Measurements from ENCODE around the gene ZNF730.
"Not testable (repeated sequence)": the region's sequence is repeated elsewhere in the genome, so short reads cannot be mapped to it uniquely, and the experiment has no call there.

Gene ZNF730

GRCh38 chr19:23116802-23117571 is at the start of gene ZNF730:
TSS of gene ZNF730 (plus strand) at chr19:23117025. CDS start at chr19:23117174, 149 bp downstream.
- DNase-seq (ENCODE audit: low spot score), result peak; percentile 62

- DNase-seq (ENCODE audit: low spot score), result no peak
Observed at GRCh38 chr19:23070353-23071146, 46.3 kb upstream of the ZNF730 start.

GRCh38 chr19:23071147-23071511 is 45.7 kb upstream of the ZNF730 start:
- DNase-seq (ENCODE audit: low spot score), result no peak

GRCh38 chr19:23075031-23075733 is 41.6 kb upstream of the ZNF730 start:
- DNase-seq (ENCODE audit: low spot score), result peak; percentile 53

- DNase-seq (ENCODE audit: low spot score), result not testable (repeated sequence)
Observed at GRCh38 chr19:23077776-23078175, 39.0 kb upstream of the ZNF730 start.

GRCh38 chr19:23093832-23094231 is 23.0 kb upstream of the ZNF730 start:
- no peak for DNase-seq (ENCODE audit: low spot score)

- no peak for DNase-seq (ENCODE audit: low spot score)
Observed at GRCh38 chr19:23095418-23095817, 21.4 kb upstream of the ZNF730 start.

GRCh38 chr19:23098286-23098685 is 18.5 kb upstream of the ZNF730 start:
- DNase-seq (ENCODE audit: low spot score), result no peak

GRCh38 chr19:23098988-23099387 is 17.8 kb upstream of the ZNF730 start:
- no peak for DNase-seq (ENCODE audit: low spot score)

- DNase-seq (ENCODE audit: low spot score), result no peak
Observed at GRCh38 chr19:23099966-23100365, 16.9 kb upstream of the ZNF730 start.

- DNase-seq (ENCODE audit: low spot score), result no peak
Observed at GRCh38 chr19:23101241-23101640, 15.6 kb upstream of the ZNF730 start.

GRCh38 chr19:23118400-23118799 is 1.6 kb downstream of the ZNF730 start:
- DNase-seq (ENCODE audit: low spot score), result no peak

- DNase-seq (ENCODE audit: low spot score), result not testable (repeated sequence)
Observed at GRCh38 chr19:23134211-23134610, 17.4 kb downstream of the ZNF730 start.

- no peak for DNase-seq (ENCODE audit: low spot score)
Observed at GRCh38 chr19:23145617-23146415, 29.0 kb downstream of the ZNF730 start.

GRCh38 chr19:23160766-23161165 is 43.9 kb downstream of the ZNF730 start:
- DNase-seq (ENCODE audit: low spot score), result no peak

- DNase-seq (ENCODE audit: low spot score), result not testable (repeated sequence)
Observed at GRCh38 chr19:23168286-23168685, 51.5 kb downstream of the ZNF730 start.

GRCh38 chr19:23183251-23183650 is 66.4 kb downstream of the ZNF730 start:
- DNase-seq (ENCODE audit: low spot score), result no peak

GRCh38 chr19:23190341-23190740 is 73.5 kb downstream of the ZNF730 start:
- no peak for DNase-seq (ENCODE audit: low spot score)

Data from kidney capillary endothelial cell (primary cell).